Stomach (tissue), 4 donors: ENCODE results near the gene LTB4R2.

Experiments used
- EP300 ChIP-seq: sonication (generic); formaldehyde crosslinking; IDR thresholded peaks from one replicate; pipeline ENCODE4 v1.6.1; 2017; ENCODE audit warnings: antibody characterized with exemption
- POLR2A ChIP-seq, 4 donors: fragments of 450-650 bp; IDR thresholded peaks; one replicate each; pipeline ENCODE4 v1.6.1; 2016; ENCODE audit warnings: antibody characterized with exemption in 4 of 4, control low read depth in 2 of 4, mild to moderate bottlenecking in 1 of 4, moderate library complexity in 1 of 4
- POLR2AphosphoS5 ChIP-seq, 3 donors: sonication (generic); formaldehyde crosslinking; IDR thresholded peaks; one replicate each; pipeline ENCODE4 v1.6.1; 2016; ENCODE audit warnings: antibody characterized with exemption in 3 of 3
- TF ChIP-seq, protein P1 (sequence below), 7 experiments: fragments of 450-650 bp in 4 of 7; fragments of 200-600 bp in 3 of 7; sonication (generic) in 3 of 7; IDR thresholded peaks; one replicate each; pipeline ENCODE4 v1.5.1; 2016 to 2019; ENCODE audit warnings: antibody characterized with exemption in 7 of 7, control low read depth in 2 of 7, mild to moderate bottlenecking in 1 of 7

- TF ChIP-seq EP300 (no peak), POLR2A (IDR thresholded peaks at IDR 0.05) (no peak), POLR2AphosphoS5 (IDR thresholded peaks at IDR 0.05) (no peak)
- TF ChIP-seq, protein P1, sequence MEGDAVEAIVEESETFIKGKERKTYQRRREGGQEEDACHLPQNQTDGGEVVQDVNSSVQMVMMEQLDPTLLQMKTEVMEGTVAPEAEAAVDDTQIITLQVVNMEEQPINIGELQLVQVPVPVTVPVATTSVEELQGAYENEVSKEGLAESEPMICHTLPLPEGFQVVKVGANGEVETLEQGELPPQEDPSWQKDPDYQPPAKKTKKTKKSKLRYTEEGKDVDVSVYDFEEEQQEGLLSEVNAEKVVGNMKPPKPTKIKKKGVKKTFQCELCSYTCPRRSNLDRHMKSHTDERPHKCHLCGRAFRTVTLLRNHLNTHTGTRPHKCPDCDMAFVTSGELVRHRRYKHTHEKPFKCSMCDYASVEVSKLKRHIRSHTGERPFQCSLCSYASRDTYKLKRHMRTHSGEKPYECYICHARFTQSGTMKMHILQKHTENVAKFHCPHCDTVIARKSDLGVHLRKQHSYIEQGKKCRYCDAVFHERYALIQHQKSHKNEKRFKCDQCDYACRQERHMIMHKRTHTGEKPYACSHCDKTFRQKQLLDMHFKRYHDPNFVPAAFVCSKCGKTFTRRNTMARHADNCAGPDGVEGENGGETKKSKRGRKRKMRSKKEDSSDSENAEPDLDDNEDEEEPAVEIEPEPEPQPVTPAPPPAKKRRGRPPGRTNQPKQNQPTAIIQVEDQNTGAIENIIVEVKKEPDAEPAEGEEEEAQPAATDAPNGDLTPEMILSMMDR (IDR thresholded peaks at IDR 0.05): no peak
Measured at GRCh38 chr14:24317141-24317928, 7.4 kb downstream of the LTB4R2 start.
